Upper lobe of left lung (tissue), 6 donors: ENCODE measurements around the gene POMGNT1. TPM values are rescaled to one million over a fixed set of nuclear protein-coding genes. Genes with fewer than 3 reads are reported as not detected.
"Not testable (repeated sequence)": the region's sequence is repeated elsewhere in the genome, so short reads cannot be mapped to it uniquely, and the experiment has no call there.

Experiments used
- ATAC-seq, 2 donors: fragments of 200-7000 bp; cut with Tn5 transposase; one replicate each; pipeline ENCODE4 v1.9.1; 2022; ENCODE audit warnings: mild to moderate bottlenecking in 2 of 2, moderate library complexity in 2 of 2; ENCODE audit not compliant: low FRiP score in 2 of 2
- DNase-seq, 2 donors: peaks; one replicate each; pipeline ENCODE4 v3.0.0-alpha.2; 2019 to 2020
- H3K27ac ChIP-seq, 4 donors: fragments of 200-600 bp; sonication (generic); one replicate each; pipeline ENCODE4 v1.5.1; 2016 to 2019
- H3K27me3 ChIP-seq, 4 donors: fragments of 200-600 bp; sonication (generic); one replicate each; pipeline ENCODE4 v1.5.1; 2017 to 2019
- H3K36me3 ChIP-seq, 4 donors: fragments of 200-600 bp; sonication (generic); one replicate each; pipeline ENCODE4 v1.5.1; 2016 to 2019
- H3K4me1 ChIP-seq, 4 donors: fragments of 200-600 bp; sonication (generic); one replicate each; pipeline ENCODE4 v1.5.1; 2018 to 2019
- H3K4me3 ChIP-seq, 4 donors: fragments of 200-600 bp; sonication (generic); one replicate each; pipeline ENCODE4 v1.5.1; 2017 to 2019; ENCODE audit warnings: mild to moderate bottlenecking in 2 of 4, moderate library complexity in 1 of 4
- H3K9me3 ChIP-seq, 4 donors: fragments of 200-600 bp; sonication (generic); one replicate each; pipeline ENCODE4 v1.5.1; 2018 to 2019
- EP300 ChIP-seq, 4 donors: sonication (generic); formaldehyde crosslinking; IDR thresholded peaks; one replicate each; pipeline ENCODE4 v1.5.1; 2017; ENCODE audit warnings: antibody characterized with exemption in 4 of 4, control low read depth in 2 of 4
- POLR2A ChIP-seq, 4 donors: fragments of 450-650 bp; IDR thresholded peaks; one replicate each; pipeline ENCODE4 v1.5.1; 2016 to 2017; ENCODE audit warnings: antibody characterized with exemption in 4 of 4, mild to moderate bottlenecking in 2 of 4
- POLR2AphosphoS5 ChIP-seq, 2 donors: sonication (generic); formaldehyde crosslinking; IDR thresholded peaks; one replicate each; pipeline ENCODE4 v1.5.1; 2017; ENCODE audit warnings: antibody characterized with exemption in 2 of 2
- WGBS, 2 donors: methylation state at CpG; one replicate each; pipeline ENCODE4 v1.1.5; 2017 to 2018; 5-methylcytosine and 5-hydroxymethylcytosine counted together
- total RNA-seq, 6 donors: library from RNA; depleted of rRNA in 4 of 6; stranded (reverse); fragments of >200 nt in 4 of 6; gene quantifications; one replicate each; pipeline versions ENCODE4 v1.1.0 to v1.2.1, GENCODE V29; 2016 to 2021
- TF ChIP-seq, protein P1 (sequence below), 6 experiments: fragments of 450-650 bp in 4 of 6; fragments of 200-600 bp in 2 of 6; sonication (generic) in 2 of 6; IDR thresholded peaks; one replicate each; pipeline ENCODE4 v1.5.1; 2016 to 2019; ENCODE audit warnings: antibody characterized with exemption in 6 of 6
- donor health status: DM: no; HTN: no; CAD: no; lungs with moderate emphysema.
- donor health status: DM: no; HTN: yes; CAD: no; lungs with severe emphysema.

POMGNT1 gene
- total RNA-seq, 6 donors from 2014 or later: 37.7 to 66.7 (median 47.5) TPM

DNA sequence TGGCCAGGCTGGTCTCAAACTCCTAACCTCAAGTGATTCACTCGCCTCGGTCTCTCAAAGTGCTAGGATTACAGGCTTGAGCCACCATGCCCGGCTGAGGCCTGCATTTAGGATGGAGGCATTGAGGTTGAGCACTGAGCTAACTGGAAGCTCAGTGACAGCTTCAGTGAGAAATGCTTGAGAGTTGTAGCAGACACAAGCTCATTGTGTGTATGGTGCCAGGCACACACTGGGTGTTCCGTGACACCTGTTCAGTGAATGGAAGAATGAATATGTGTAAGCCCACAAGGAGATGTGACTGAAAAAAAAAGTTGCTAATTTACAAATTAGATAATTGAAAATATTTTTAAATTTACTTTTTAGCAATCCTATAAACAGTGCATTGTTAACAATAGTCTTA lies 26.7 kb upstream of the POMGNT1 start:
- WGBS, 2 donors: 86 to 98% methylated on average over 3 to 4 of the region's 4 CpGs
- Histone ChIP-seq H3K27me3 (no peaks in the 10 kb centered on the region), H3K4me3 (no peak overlapping the region), H3K4me1 (peaks cover 0 to 5% (median 0%) of the 10 kb centered on the region in 4 donors), H3K36me3 (no peaks in the 10 kb centered on the region), H3K27ac (no peak overlapping the region), H3K9me3 (no peaks in the 10 kb centered on the region)
- no peak for DNase-seq
- no peak for ATAC-seq
- no peak for TF ChIP-seq POLR2A (IDR thresholded peaks at IDR 0.05)
- TF ChIP-seq EP300 (IDR thresholded peaks at IDR 0.05): no peak
- TF ChIP-seq, protein P1, sequence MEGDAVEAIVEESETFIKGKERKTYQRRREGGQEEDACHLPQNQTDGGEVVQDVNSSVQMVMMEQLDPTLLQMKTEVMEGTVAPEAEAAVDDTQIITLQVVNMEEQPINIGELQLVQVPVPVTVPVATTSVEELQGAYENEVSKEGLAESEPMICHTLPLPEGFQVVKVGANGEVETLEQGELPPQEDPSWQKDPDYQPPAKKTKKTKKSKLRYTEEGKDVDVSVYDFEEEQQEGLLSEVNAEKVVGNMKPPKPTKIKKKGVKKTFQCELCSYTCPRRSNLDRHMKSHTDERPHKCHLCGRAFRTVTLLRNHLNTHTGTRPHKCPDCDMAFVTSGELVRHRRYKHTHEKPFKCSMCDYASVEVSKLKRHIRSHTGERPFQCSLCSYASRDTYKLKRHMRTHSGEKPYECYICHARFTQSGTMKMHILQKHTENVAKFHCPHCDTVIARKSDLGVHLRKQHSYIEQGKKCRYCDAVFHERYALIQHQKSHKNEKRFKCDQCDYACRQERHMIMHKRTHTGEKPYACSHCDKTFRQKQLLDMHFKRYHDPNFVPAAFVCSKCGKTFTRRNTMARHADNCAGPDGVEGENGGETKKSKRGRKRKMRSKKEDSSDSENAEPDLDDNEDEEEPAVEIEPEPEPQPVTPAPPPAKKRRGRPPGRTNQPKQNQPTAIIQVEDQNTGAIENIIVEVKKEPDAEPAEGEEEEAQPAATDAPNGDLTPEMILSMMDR (IDR thresholded peaks at IDR 0.05): no peak
- TF ChIP-seq POLR2AphosphoS5 (IDR thresholded peaks at IDR 0.05): no peak

- Histone ChIP-seq H3K4me3 (no peak overlapping the region), H3K27me3 (no peaks in the 10 kb centered on the region), H3K36me3 (no peaks in the 10 kb centered on the region), H3K27ac (no peak overlapping the region), H3K9me3 (no peaks in the 10 kb centered on the region), H3K4me1 (peaks cover 0 to 5% (median 0%) of the 10 kb centered on the region in 4 donors)
- TF ChIP-seq EP300 (IDR thresholded peaks at IDR 0.05): no peak
- TF ChIP-seq, protein P1 (IDR thresholded peaks at IDR 0.05): peak; percentile 80 to 90 (median 85)
- 15 to 28% methylated on average over 4 to 6 of the region's 6 CpGs for WGBS, 2 donors
- ATAC-seq (peak; percentile 80 to 91), DNase-seq (peak in 1 of 2 donors; percentile 78)
These were observed 25.3 kb upstream of the POMGNT1 start for GRCh38 chr1:46223472-46223943.

- not testable (repeated sequence) for H3K36me3 ChIP-seq, H3K27ac ChIP-seq, H3K9me3 ChIP-seq, H3K27me3 ChIP-seq, ATAC-seq, H3K4me3 ChIP-seq, H3K4me1 ChIP-seq
- WGBS, 2 donors: 78 to 89% methylated on average over 11 of the region's 11 CpGs
- DNase-seq: peak in 1 of 2 donors; percentile 50
These were observed 24.8 kb upstream of the POMGNT1 start for GRCh38 chr1:46223055-46223454.

DNA sequence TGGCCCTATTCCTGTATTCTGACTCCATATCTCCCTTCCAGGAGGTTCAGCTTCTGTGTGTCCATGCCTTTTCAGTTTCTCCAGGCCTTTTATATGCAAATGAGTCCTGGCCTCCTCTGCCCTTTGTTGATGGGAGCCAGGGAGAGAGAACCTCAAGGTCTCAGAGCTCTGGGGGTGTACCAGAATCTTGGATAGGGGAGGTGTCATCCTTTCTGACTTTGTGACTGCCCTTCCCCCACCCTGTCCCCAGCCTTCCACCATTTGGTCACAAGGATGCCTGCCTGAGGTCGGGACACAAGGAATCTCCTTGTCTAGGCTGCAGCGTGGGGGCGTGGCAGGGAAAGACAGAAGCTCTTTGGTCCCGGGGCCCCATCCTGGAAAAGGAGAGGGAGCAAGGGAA lies 23.5 kb upstream of the POMGNT1 start:
- Histone ChIP-seq H3K9me3 (no peaks in the 10 kb centered on the region), H3K27me3 (no peaks in the 10 kb centered on the region), H3K4me1 (peaks cover 0 to 5% (median 0%) of the 10 kb centered on the region in 4 donors), H3K4me3 (no peak overlapping the region), H3K27ac (no peak overlapping the region), H3K36me3 (no peaks in the 10 kb centered on the region)
- no peak for TF ChIP-seq EP300 (IDR thresholded peaks at IDR 0.05)
- TF ChIP-seq, protein P1 (IDR thresholded peaks at IDR 0.05): no peak
- TF ChIP-seq POLR2A (IDR thresholded peaks at IDR 0.05): no peak
- no peak for TF ChIP-seq POLR2AphosphoS5 (IDR thresholded peaks at IDR 0.05)
- 65 to 75% methylated on average over 4 of the region's 4 CpGs for WGBS, 2 donors
- DNase-seq (no peak), ATAC-seq (no peak)

- Histone ChIP-seq H3K4me3 (no peak overlapping the region), H3K27me3 (no peaks in the 10 kb centered on the region), H3K9me3 (no peaks in the 10 kb centered on the region), H3K27ac (no peak overlapping the region), H3K36me3 (no peaks in the 10 kb centered on the region), H3K4me1 (peaks cover 0 to 5% (median 0%) of the 10 kb centered on the region in 4 donors)
- no peak for ATAC-seq
- DNase-seq: no peak
- 85 to 96% methylated on average over 3 of the region's 3 CpGs for WGBS, 2 donors
- TF ChIP-seq POLR2AphosphoS5 (IDR thresholded peaks at IDR 0.05): no peak
- TF ChIP-seq POLR2A (IDR thresholded peaks at IDR 0.05): no peak
- TF ChIP-seq, protein P1 (IDR thresholded peaks at IDR 0.05): no peak
- no peak for TF ChIP-seq EP300 (IDR thresholded peaks at IDR 0.05)
These were observed 22.6 kb upstream of the POMGNT1 start for GRCh38 chr1:46220808-46221207.
